ENCODE results near the gene LPP.

LPP gene

GRCh38 chr3:188337232-188337631 lies 183.3 kb downstream of the LPP start:
- no peak for DNase-seq (ENCODE audit: low read depth)

GRCh38 chr3:188338086-188338485 lies 184.1 kb downstream of the LPP start:
- DNase-seq (ENCODE audit: low read depth) = no peak

GRCh38 chr3:188339410-188340295 lies 185.7 kb downstream of the LPP start:
- DNase-seq (ENCODE audit: low read depth) = peak; percentile 25

GRCh38 chr3:188341501-188341900 lies 187.5 kb downstream of the LPP start:
- DNase-seq (ENCODE audit: low read depth) = no peak

GRCh38 chr3:188342991-188343732 lies 189.2 kb downstream of the LPP start:
- DNase-seq (ENCODE audit: low read depth) = no peak

- DNase-seq (ENCODE audit: low read depth) = no peak
These were observed 189.9 kb downstream of the LPP start for GRCh38 chr3:188343894-188344293.

- no peak for DNase-seq (ENCODE audit: low read depth)
These were observed 191.3 kb downstream of the LPP start for GRCh38 chr3:188345223-188345622.

- no peak for DNase-seq (ENCODE audit: low read depth)
These were observed 194.7 kb downstream of the LPP start for GRCh38 chr3:188348435-188349244.

GRCh38 chr3:188349351-188349901 lies 195.5 kb downstream of the LPP start:
- DNase-seq (ENCODE audit: low read depth) = no peak

GRCh38 chr3:188349933-188350332 lies 196.0 kb downstream of the LPP start:
- no peak for DNase-seq (ENCODE audit: low read depth)

GRCh38 chr3:188350961-188351360 lies 197.0 kb downstream of the LPP start:
- DNase-seq (ENCODE audit: low read depth) = no peak

GRCh38 chr3:188351648-188352047 lies 197.7 kb downstream of the LPP start:
- no peak for DNase-seq (ENCODE audit: low read depth)

GRCh38 chr3:188352196-188352927 lies 198.4 kb downstream of the LPP start:
- no peak for DNase-seq (ENCODE audit: low read depth)

- DNase-seq (ENCODE audit: low read depth) = no peak
These were observed 199.5 kb downstream of the LPP start for GRCh38 chr3:188353426-188353825.

GRCh38 chr3:188358787-188359493 lies 205.0 kb downstream of the LPP start:
- peak; percentile 15 for DNase-seq (ENCODE audit: low read depth)

GRCh38 chr3:188360364-188360881 lies 206.5 kb downstream of the LPP start:
- DNase-seq (ENCODE audit: low read depth) = no peak

GRCh38 chr3:188361888-188362287 lies 207.9 kb downstream of the LPP start:
- no peak for DNase-seq (ENCODE audit: low read depth)

- no peak for DNase-seq (ENCODE audit: low read depth)
These were observed 208.5 kb downstream of the LPP start for GRCh38 chr3:188362405-188362831.

- DNase-seq (ENCODE audit: low read depth) = no peak
These were observed 211.2 kb downstream of the LPP start for GRCh38 chr3:188365184-188365583.

- DNase-seq (ENCODE audit: low read depth) = no peak
These were observed 212.2 kb downstream of the LPP start for GRCh38 chr3:188365988-188366698.

Measured in activated gamma-delta T cell treated with anti-CD3 and anti-CD28 coated beads, Interleukin-2, amount 50 U/mL, for 16 hours (primary cell).